ENCODE results near the gene PAIP1. TPM values are rescaled to one million over a fixed set of nuclear protein-coding genes. Genes with fewer than 3 reads are reported as not detected.
A peak's percentile ranks its signal among the peaks of the same experiment; 100 is the strongest.

Gene PAIP1, protein sequence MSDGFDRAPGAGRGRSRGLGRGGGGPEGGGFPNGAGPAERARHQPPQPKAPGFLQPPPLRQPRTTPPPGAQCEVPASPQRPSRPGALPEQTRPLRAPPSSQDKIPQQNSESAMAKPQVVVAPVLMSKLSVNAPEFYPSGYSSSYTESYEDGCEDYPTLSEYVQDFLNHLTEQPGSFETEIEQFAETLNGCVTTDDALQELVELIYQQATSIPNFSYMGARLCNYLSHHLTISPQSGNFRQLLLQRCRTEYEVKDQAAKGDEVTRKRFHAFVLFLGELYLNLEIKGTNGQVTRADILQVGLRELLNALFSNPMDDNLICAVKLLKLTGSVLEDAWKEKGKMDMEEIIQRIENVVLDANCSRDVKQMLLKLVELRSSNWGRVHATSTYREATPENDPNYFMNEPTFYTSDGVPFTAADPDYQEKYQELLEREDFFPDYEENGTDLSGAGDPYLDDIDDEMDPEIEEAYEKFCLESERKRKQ
- 151 and 213 TPM in 2 replicates for total RNA-seq (ENCODE audit: low replicate concordance)

GRCh38 chr5:43556857-43557542 is at the start of gene PAIP1:
TSS of gene PAIP1 (minus strand) at chr5:43557077. CDS start at chr5:43556846, 231 bp downstream.
- Histone ChIP-seq H3K9ac (peak within 1 kb of the TSS; percentile 99), H3K4me2 (peak within 1 kb of the TSS; percentile 95), H3K79me2 (ENCODE audit: low read depth) (peaks cover 45% of the 10 kb centered on the region), H2AFZ (replicated peaks) (peak within 1 kb of the TSS; percentile 88), H3F3A (ENCODE audit: low read depth) (peaks cover 24% of the 10 kb centered on the region), H4K20me1 (ENCODE audit: low read depth) (peaks cover 37% of the 10 kb centered on the region), H3K4me1 (peaks cover 34% of the 10 kb centered on the region), H3K27me3 (peaks cover 12% of the 10 kb centered on the region), H3K27ac (peak within 1 kb of the TSS; percentile 97), H3K36me3 (peaks cover 14% of the 10 kb centered on the region), H3K4me3 (peak within 1 kb of the TSS; percentile 77), H3K9me3 (ENCODE audit: low read depth) (no peaks in the 10 kb centered on the region)
- Mint-ChIP-seq H3K9me3 (no peaks in the 10 kb centered on the region), H3K27me3 (ENCODE audit: insufficient read depth, low read depth) (peaks cover 2% of the 10 kb centered on the region), H3K4me3 (peak within 1 kb of the TSS; percentile 96), H3K27ac (peak within 1 kb of the TSS; percentile 98), H3K36me3 (peaks cover 5% of the 10 kb centered on the region), H3K4me1 (peaks cover 4% of the 10 kb centered on the region)
- TF ChIP-seq EZH2phosphoT487 (IDR thresholded peaks at IDR 0.05) (no peak), CTCF (IDR thresholded peaks at IDR 0.05) (peak; percentile 60), EZH2 (IDR thresholded peaks at IDR 0.05) (peak; percentile 28)
- peak; percentile 93 for DNase-seq (ENCODE audit: low spot score)

GRCh38 chr5:43606351-43606750 is 49.5 kb upstream of the PAIP1 start:
- Mint-ChIP-seq H3K27me3 (ENCODE audit: insufficient read depth, low read depth) (peaks cover 4% of the 10 kb centered on the region), H3K4me3 (no peak overlapping the region), H3K4me1 (peaks cover 24% of the 10 kb centered on the region), H3K27ac (no peak overlapping the region), H3K9me3 (peaks cover 4% of the 10 kb centered on the region), H3K36me3 (peaks cover 30% of the 10 kb centered on the region)
- TF ChIP-seq CTCF (IDR thresholded peaks at IDR 0.05): no peak
- TF ChIP-seq EZH2 (IDR thresholded peaks at IDR 0.05): no peak
- TF ChIP-seq EZH2phosphoT487 (IDR thresholded peaks at IDR 0.05): no peak
- Histone ChIP-seq H3K9ac (no peak overlapping the region), H3K27me3 (peaks cover 14% of the 10 kb centered on the region), H3K79me2 (ENCODE audit: low read depth) (peaks cover 7% of the 10 kb centered on the region), H2AFZ (replicated peaks) (no peak overlapping the region), H3K4me2 (no peak overlapping the region), H4K20me1 (ENCODE audit: low read depth) (no peaks in the 10 kb centered on the region), H3K9me3 (ENCODE audit: low read depth) (no peaks in the 10 kb centered on the region), H3K36me3 (no peaks in the 10 kb centered on the region), H3K4me1 (peaks cover 9% of the 10 kb centered on the region), H3K27ac (no peak overlapping the region), H3F3A (ENCODE audit: low read depth) (peaks cover 3% of the 10 kb centered on the region), H3K4me3 (no peak overlapping the region)
- no peak for DNase-seq (ENCODE audit: low spot score)

GRCh38 chr5:43604699-43605098 is 47.8 kb upstream of the PAIP1 start:
- H3K27me3 ChIP-seq: peaks cover 14% of the 10 kb centered on the region
- H3K36me3 ChIP-seq: no peaks in the 10 kb centered on the region
- Mint-ChIP-seq H3K4me3 (peak overlapping the region; percentile 90), H3K27me3 (ENCODE audit: insufficient read depth, low read depth) (peaks cover 4% of the 10 kb centered on the region), H3K36me3 (peaks cover 19% of the 10 kb centered on the region), H3K27ac (no peak overlapping the region), H3K9me3 (peaks cover 4% of the 10 kb centered on the region), H3K4me1 (peaks cover 29% of the 10 kb centered on the region)
- H3F3A ChIP-seq (ENCODE audit: low read depth): peaks cover 3% of the 10 kb centered on the region
- peaks cover 7% of the 10 kb centered on the region for H3K79me2 ChIP-seq (ENCODE audit: low read depth)
- no peak overlapping the region for H3K9ac ChIP-seq
- TF ChIP-seq EZH2phosphoT487 (IDR thresholded peaks at IDR 0.05): no peak
- no peak for TF ChIP-seq CTCF (IDR thresholded peaks at IDR 0.05)
- TF ChIP-seq EZH2 (IDR thresholded peaks at IDR 0.05): no peak
- H3K4me1 ChIP-seq: peaks cover 9% of the 10 kb centered on the region
- H4K20me1 ChIP-seq (ENCODE audit: low read depth): no peaks in the 10 kb centered on the region
- H3K4me2 ChIP-seq: no peak overlapping the region
- DNase-seq (ENCODE audit: low spot score): no peak
- no peak overlapping the region for H3K4me3 ChIP-seq
- no peaks in the 10 kb centered on the region for H3K9me3 ChIP-seq (ENCODE audit: low read depth)
- no peak overlapping the region for H2AFZ ChIP-seq (replicated peaks)
- H3K27ac ChIP-seq: no peak overlapping the region
